HepG2 (cell line): ENCODE measurements around the gene DSCAM. TPM values are rescaled to one million over a fixed set of nuclear protein-coding genes. Genes with fewer than 3 reads are reported as not detected.

Experiments used
- ATAC-seq: fragments of 200-7000 bp; cut with Tn5 transposase; 3 replicates; pipeline ENCODE4 v1.9.1; 2020; ENCODE audit warnings: mild to moderate bottlenecking, moderate library complexity
- BruUV-seq: library from RNA; stranded (reverse); fragments of 400-500 nt; replicated peaks from 2 replicates; lab custom pipeline; 2021; lab: Mats Ljungman, UMichigan
- CTCF ChIA-PET: fragments of 300-600 bp; formaldehyde crosslinking; extraction: SDS; loops from one replicate; lab custom pipeline; 2021; ENCODE audit warnings: low total read pairs, inconsistent platforms, low intra/inter-chr PET ratio; lab: Yijun Ruan, JAX
- POLR2A ChIA-PET: fragments of 350-600 bp; sonication (Branson Sonifier 250); formaldehyde crosslinking; loops from one replicate; lab custom pipeline; 2020; ENCODE audit warnings: antibody characterized with exemption, inconsistent platforms; lab: Yijun Ruan, JAX
- DNase-seq: peaks from one replicate; pipeline ENCODE4 v3.0.0-alpha.2; 2015; ENCODE audit warnings: low spot score
- FAIRE-seq: peaks from 3 replicates; lab custom pipeline; 2011; peaks lifted over from hg19 to GRCh38; lab: Jason Lieb, UNC
- H2AFZ ChIP-seq: one replicate; pipeline ENCODE4 v1.6.1; 2011; ENCODE audit warnings: low read length, inconsistent platforms
- H3K27ac ChIP-seq: fragments of 300-600 bp; 3 replicates; pipeline ENCODE4 v1.8.0; 2011; ENCODE audit warnings: mixed run types, mild to moderate bottlenecking, mixed read lengths, low read length, inconsistent platforms; ENCODE audit not compliant: insufficient read depth; ENCODE audit errors: extremely low read length
- H3K27me3 ChIP-seq, 2 experiments: fragments of 200-600 bp in 1 of 2; 2 replicates in 1 of 2; 3 replicates in 1 of 2; pipeline versions ENCODE4 v1.6.0 to v1.8.0; 2011; ENCODE audit warnings: low read length in 2 of 2, mild to moderate bottlenecking in 2 of 2, moderate library complexity in 2 of 2, inconsistent platforms in 1 of 2; ENCODE audit not compliant: insufficient read depth in 2 of 2, control insufficient read depth in 1 of 2
- H3K36me3 ChIP-seq, 2 experiments: fragments of 200-600 bp in 1 of 2; replicated peaks in 1 of 2; 2 replicates in 1 of 2; 3 replicates in 1 of 2; pipeline versions ENCODE4 v1.5.1 to v1.8.0; 2011; ENCODE audit warnings: low read length in 2 of 2, inconsistent platforms in 1 of 2; ENCODE audit not compliant: insufficient read depth in 2 of 2, control insufficient read depth in 1 of 2
- H3K4me1 ChIP-seq: 2 replicates; pipeline ENCODE4 v1.5.1; 2012; ENCODE audit warnings: low read length, inconsistent platforms; ENCODE audit not compliant: insufficient read depth
- H3K4me2 ChIP-seq: 2 replicates; pipeline ENCODE4 v1.6.0; 2011; ENCODE audit warnings: low read depth, low read length, inconsistent platforms
- H3K4me3 ChIP-seq, 3 experiments: fragments of 200-600 bp in 1 of 3; sonication (generic), shearing (Covaris generic) in 1 of 3; replicated peaks in 1 of 3; 2 replicates each; pipeline ENCODE4 v1.5.1; 2011 to 2016; ENCODE audit warnings: low read length in 3 of 3, inconsistent platforms in 2 of 3, low read depth in 2 of 3, mild to moderate bottlenecking in 2 of 3, control low read depth in 1 of 3, mixed read lengths in 1 of 3; ENCODE audit not compliant: insufficient read depth in 1 of 3
- H3K79me2 ChIP-seq: one replicate; pipeline ENCODE4 v1.6.1; 2011; ENCODE audit warnings: low read length, inconsistent platforms; ENCODE audit not compliant: insufficient read depth
- H3K9ac ChIP-seq: 2 replicates; pipeline ENCODE4 v1.6.0; 2011; ENCODE audit warnings: mild to moderate bottlenecking, low read depth, low read length, inconsistent platforms; ENCODE audit not compliant: insufficient read depth
- H3K9me3 ChIP-seq: 2 replicates; pipeline ENCODE4 v1.5.1; 2012; ENCODE audit warnings: mild to moderate bottlenecking, low read length
- H4K20me1 ChIP-seq: 2 replicates; pipeline ENCODE4 v1.6.0; 2011; ENCODE audit warnings: inconsistent platforms, mild to moderate bottlenecking, low read length, moderate library complexity; ENCODE audit not compliant: insufficient read depth
- CBX1 ChIP-seq: IDR thresholded peaks from one replicate; pipeline ENCODE4 v1.6.1; 2016; ENCODE audit warnings: antibody characterized with exemption, low read depth
- CREM ChIP-seq, 2 experiments: sonication (generic) in 1 of 2; formaldehyde crosslinking in 1 of 2; IDR thresholded peaks; 2 replicates each; pipeline versions ENCODE4 v1.4.0 to v1.6.1; 2016 to 2020; ENCODE audit warnings: antibody characterized with exemption in 1 of 2, mild to moderate bottlenecking in 1 of 2, missing genetic modification reagents in 1 of 2
- NFATC3 ChIP-seq: sonication (generic); formaldehyde crosslinking; IDR thresholded peaks from 2 replicates; pipeline ENCODE4 v1.5.1; 2020; ENCODE audit warnings: mild to moderate bottlenecking, missing genetic modification reagents
- NR2C2 ChIP-seq: sonication (generic); formaldehyde crosslinking; IDR thresholded peaks from 2 replicates; pipeline ENCODE4 v1.4.0; 2020; ENCODE audit warnings: missing genetic modification reagents, mild to moderate bottlenecking, moderate library complexity, borderline replicate concordance
- POLR2A ChIP-seq, 2 experiments: IDR thresholded peaks; 2 replicates each; pipeline ENCODE4 v1.6.1; 2011; ENCODE audit warnings: low read depth in 2 of 2, low read length in 2 of 2, mild to moderate bottlenecking in 1 of 2, moderate library complexity in 1 of 2; ENCODE audit not compliant: insufficient read depth in 1 of 2
- ZNF30 ChIP-seq: sonication (generic); formaldehyde crosslinking; IDR thresholded peaks from 2 replicates; pipeline ENCODE4 v1.5.0; 2020; ENCODE audit warnings: mild to moderate bottlenecking, missing genetic modification reagents
- ZNF326 ChIP-seq: sonication (generic); formaldehyde crosslinking; IDR thresholded peaks from 2 replicates; pipeline ENCODE4 v1.4.0; 2020; ENCODE audit warnings: missing genetic modification reagents, borderline replicate concordance
- ZNF510 ChIP-seq: sonication (generic); formaldehyde crosslinking; IDR thresholded peaks from 2 replicates; pipeline ENCODE4 v1.4.0; 2020; ENCODE audit warnings: low read depth, mild to moderate bottlenecking, missing genetic modification reagents
- ZNF629 ChIP-seq: sonication (generic); formaldehyde crosslinking; conservative IDR thresholded peaks from 2 replicates; pipeline ENCODE4 v1.5.0; 2020; ENCODE audit warnings: missing genetic modification reagents
- WGBS: methylation state at CpG from one replicate; pipeline ENCODE4 v1.1.6; 2017; ENCODE audit warnings: low lambda C conversion rate; 5-methylcytosine and 5-hydroxymethylcytosine counted together
- in situ Hi-C: cut with HindIII; loops from 2 replicates; pipeline ENCODE4 v1.10.0; 2017; ENCODE audit warnings: low pct_unique_long_range_greater_than_20kb; ENCODE audit not compliant: extremely low pct_ligation_motif_present
- intact Hi-C: fragments of 100-400 bp; cut with micrococcal nuclease; formaldehyde crosslinking; loops from one replicate; pipeline ENCODE4 v1.10.0; 2022; ENCODE audit not compliant: unreplicated experiment
- polyA plus RNA-seq, 8 experiments: library from polyadenylated mRNA; depleted of rRNA in 3 of 8; stranded (reverse) in 7 of 8; unstranded in 1 of 8; fragments of >200 nt; fragmentation: Illumina TruSeq in 4 of 8; extraction: Trizol in 4 of 8; gene quantifications; 2 replicates each; pipeline versions ENCODE4 v1.2.1 to v1.2.3, GENCODE V29; 2011 to 2016; ENCODE audit warnings: low read depth in 4 of 8, missing spikeins in 1 of 8, mixed read lengths in 1 of 8; ENCODE audit not compliant: insufficient read depth in 1 of 8
- total RNA-seq, 5 experiments: library from RNA; depleted of rRNA; stranded (reverse); fragments of >200 nt; fragmentation: Illumina TruSeq; extraction: Trizol; gene quantifications; 2 replicates each; pipeline ENCODE4 v1.2.3, GENCODE V29; 2016; ENCODE audit warnings: low read depth in 1 of 5
- TF ChIP-seq, protein P1 (sequence below): IDR thresholded peaks from 2 replicates; pipeline ENCODE4 v1.6.1; 2018; ENCODE audit warnings: missing genetic modification reagents, mild to moderate bottlenecking, missing compliant biosample characterization
- TF ChIP-seq, protein P2 (sequence below), 2 experiments: sonication (generic) in 1 of 2; formaldehyde crosslinking in 1 of 2; IDR thresholded peaks; 2 replicates each; pipeline versions ENCODE4 v1.5.1 to v1.6.1; 2011 to 2020; ENCODE audit warnings: borderline replicate concordance in 1 of 2, low read depth in 1 of 2, low read length in 1 of 2, mild to moderate bottlenecking in 1 of 2, missing genetic modification reagents in 1 of 2, moderate library complexity in 1 of 2

The DSCAM gene
- total and polyA plus RNA-seq, 2 of the 13 experiments (the other 11 are each of a cell fraction or from before 2014, with no cell fraction given): not detected

DNA sequence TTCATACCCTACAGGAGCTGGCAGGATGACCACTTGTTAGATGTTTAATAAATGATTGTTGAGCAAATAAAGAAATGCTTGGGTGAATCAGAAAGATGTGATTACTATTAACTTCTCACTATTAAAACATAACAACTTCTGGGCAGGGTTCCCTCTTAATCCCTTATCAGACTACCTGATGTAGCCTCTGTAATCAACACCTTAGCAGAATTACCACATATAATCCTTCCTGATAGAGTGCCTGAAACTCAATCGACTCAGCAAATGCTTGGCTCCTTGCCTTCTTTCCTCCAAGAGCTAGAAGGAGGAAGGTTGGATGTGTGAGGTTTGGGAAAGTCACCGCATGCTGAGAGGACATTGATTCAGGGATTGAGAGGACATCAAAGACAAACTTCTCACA is 34.8 kb upstream of the DSCAM start (continued):
- TF ChIP-seq CBX1 (no peak), POLR2A (IDR thresholded peaks at IDR 0.05; ENCODE audit: insufficient read depth in 1 of 2, low read depth in 2 of 2, low read length in 2 of 2) (no peak)
- TF ChIP-seq, protein P1, sequence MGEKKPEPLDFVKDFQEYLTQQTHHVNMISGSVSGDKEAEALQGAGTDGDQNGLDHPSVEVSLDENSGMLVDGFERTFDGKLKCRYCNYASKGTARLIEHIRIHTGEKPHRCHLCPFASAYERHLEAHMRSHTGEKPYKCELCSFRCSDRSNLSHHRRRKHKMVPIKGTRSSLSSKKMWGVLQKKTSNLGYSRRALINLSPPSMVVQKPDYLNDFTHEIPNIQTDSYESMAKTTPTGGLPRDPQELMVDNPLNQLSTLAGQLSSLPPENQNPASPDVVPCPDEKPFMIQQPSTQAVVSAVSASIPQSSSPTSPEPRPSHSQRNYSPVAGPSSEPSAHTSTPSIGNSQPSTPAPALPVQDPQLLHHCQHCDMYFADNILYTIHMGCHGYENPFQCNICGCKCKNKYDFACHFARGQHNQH (CRISPR knock-in tag): no peak

DNA sequence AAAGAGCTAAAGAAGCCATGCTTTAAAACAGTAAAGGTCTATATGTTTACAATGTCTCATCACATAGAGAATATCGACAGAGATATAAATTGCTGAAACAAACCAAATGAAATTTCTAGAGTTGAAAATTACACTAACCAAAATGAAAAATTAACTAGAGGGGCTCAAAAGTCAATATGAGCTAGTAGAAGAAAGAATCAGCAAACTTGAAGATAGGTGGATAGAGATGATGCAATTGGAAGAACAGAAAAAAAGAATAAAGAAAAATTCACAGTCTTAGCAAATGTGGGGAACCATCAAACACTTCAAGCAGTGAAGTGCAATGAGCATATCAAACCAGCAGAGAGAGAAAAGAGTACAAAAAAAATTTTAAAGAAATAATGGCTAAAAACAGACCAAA is 24.1 kb upstream of the DSCAM start:
- peaks cover 57% of the 10 kb centered on the region for H3K9me3 ChIP-seq
- H3K9ac ChIP-seq: no peak overlapping the region
- no peak for DNase-seq
- POLR2A ChIA-PET: no interaction called here
- in situ Hi-C loops: no loop called here
- TF ChIP-seq ZNF326 (CRISPR knock-in tag): no peak
- no peak for TF ChIP-seq ZNF629
- no peak for TF ChIP-seq NR2C2
- TF ChIP-seq ZNF510 (CRISPR knock-in tag): no peak
- no peak for TF ChIP-seq ZNF30 (CRISPR knock-in tag)
- no peak for TF ChIP-seq NFATC3 (CRISPR knock-in tag)
- TF ChIP-seq, protein P2, sequence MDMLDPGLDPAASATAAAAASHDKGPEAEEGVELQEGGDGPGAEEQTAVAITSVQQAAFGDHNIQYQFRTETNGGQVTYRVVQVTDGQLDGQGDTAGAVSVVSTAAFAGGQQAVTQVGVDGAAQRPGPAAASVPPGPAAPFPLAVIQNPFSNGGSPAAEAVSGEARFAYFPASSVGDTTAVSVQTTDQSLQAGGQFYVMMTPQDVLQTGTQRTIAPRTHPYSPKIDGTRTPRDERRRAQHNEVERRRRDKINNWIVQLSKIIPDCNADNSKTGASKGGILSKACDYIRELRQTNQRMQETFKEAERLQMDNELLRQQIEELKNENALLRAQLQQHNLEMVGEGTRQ (IDR thresholded peaks at IDR 0.05; ENCODE audit: low read depth, low read length): no peak
- TF ChIP-seq, protein P2 (CRISPR knock-in tag; IDR thresholded peaks at IDR 0.05; ENCODE audit: borderline replicate concordance): no peak
- TF ChIP-seq CREM (IDR thresholded peaks at IDR 0.05): no peak
- no peak for TF ChIP-seq CREM (CRISPR knock-in tag; IDR thresholded peaks at IDR 0.05)
- CTCF ChIA-PET: no interaction called here
- H2AFZ ChIP-seq: no peak overlapping the region
- no peaks in the 10 kb centered on the region for H4K20me1 ChIP-seq
- no peak overlapping the region for H3K27ac ChIP-seq
- H3K36me3 ChIP-seq: no peaks in the 10 kb centered on the region
- 0% methylated on average over 1 of the region's 1 CpG for WGBS
- no peak overlapping the region for H3K4me2 ChIP-seq
- BruUV-seq: no TSS peak
- no peaks in the 10 kb centered on the region for H3K4me1 ChIP-seq
- no peaks in the 10 kb centered on the region for H3K79me2 ChIP-seq
- no peak overlapping the region for H3K4me3 ChIP-seq
- FAIRE-seq: no peak
- intact Hi-C loops: no loop called here
- ATAC-seq: no peak
- H3K27me3 ChIP-seq: no peaks in the 10 kb centered on the region; a peak in 1 of 5 replicates
